Neural cell (in vitro differentiated cells): ENCODE measurements around the gene PIGA. TPM values are rescaled to one million over a fixed set of nuclear protein-coding genes. Genes with fewer than 3 reads are reported as not detected.

ENCODE experiments used
- polyA plus RNA-seq: library from polyadenylated mRNA; depleted of rRNA; stranded (reverse); fragments of >200 nt; gene quantifications from 2 replicates; pipeline ENCODE4 v1.2.3, GENCODE V29; 2014

Gene PIGA
- polyA plus RNA-seq, 1 donor from 2014 or later = 17.5 TPM

Other genes with a start within 250 kb of the PIGA start
- gene ASB9, start 65.4 kb downstream of the PIGA start, polyA plus RNA-seq = not detected in 2 replicates
- gene ASB11, start 19.9 kb downstream of the PIGA start, polyA plus RNA-seq = not detected in 2 replicates
- gene VEGFD, start 48.9 kb upstream of the PIGA start, polyA plus RNA-seq = not detected in 2 replicates
- gene PIR, start 157.8 kb upstream of the PIGA start, polyA plus RNA-seq = 0.81 and 1.2 TPM in 2 replicates
- gene BMX, start 165.3 kb upstream of the PIGA start, polyA plus RNA-seq = not detected in 2 replicates